Middle frontal gyrus (tissue), 1 donor: Measurements from ENCODE around the gene MSMP.

Source experiments
- DNase-seq: peaks from one replicate; pipeline ENCODE4 v3.0.0-alpha.2; 2015; ENCODE audit warnings: low spot score; ENCODE audit errors: extremely low spot score

The MSMP gene

DNA sequence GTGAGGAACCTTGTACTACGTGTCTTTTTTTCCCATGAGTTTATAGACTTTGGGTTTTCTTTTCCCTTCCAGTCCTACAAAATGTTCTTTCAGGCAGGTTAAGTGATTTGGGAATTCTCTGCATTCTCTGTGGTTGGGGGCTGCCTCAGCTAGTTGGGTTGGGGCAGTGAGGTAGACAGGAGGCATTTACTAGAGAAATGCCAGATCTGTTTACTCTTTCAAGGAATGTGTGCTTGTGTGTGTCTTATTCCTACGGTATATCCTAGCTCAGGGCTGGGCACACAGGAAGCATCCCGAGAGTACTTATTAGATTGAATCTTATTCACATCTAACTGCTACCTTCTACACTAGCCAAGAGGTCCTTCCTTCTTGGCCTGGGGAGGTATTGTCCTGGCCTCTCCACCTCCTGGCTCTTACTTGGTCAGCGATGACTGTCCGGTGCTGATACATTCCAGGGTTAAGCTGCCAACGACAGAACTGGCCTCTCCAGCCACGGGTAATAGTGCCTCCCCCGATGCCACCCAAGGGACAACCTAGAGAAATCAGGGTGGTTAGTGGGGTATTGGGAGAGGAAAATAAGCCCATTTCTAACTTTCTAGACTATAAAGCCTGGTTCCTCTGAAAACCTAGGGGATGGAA lies 10.1 kb downstream of the MSMP start:
- DNase-seq: no peak

- DNase-seq: no peak
Measured at GRCh38 chr9:35743452-35743851, 10.6 kb downstream of the MSMP start.

DNA sequence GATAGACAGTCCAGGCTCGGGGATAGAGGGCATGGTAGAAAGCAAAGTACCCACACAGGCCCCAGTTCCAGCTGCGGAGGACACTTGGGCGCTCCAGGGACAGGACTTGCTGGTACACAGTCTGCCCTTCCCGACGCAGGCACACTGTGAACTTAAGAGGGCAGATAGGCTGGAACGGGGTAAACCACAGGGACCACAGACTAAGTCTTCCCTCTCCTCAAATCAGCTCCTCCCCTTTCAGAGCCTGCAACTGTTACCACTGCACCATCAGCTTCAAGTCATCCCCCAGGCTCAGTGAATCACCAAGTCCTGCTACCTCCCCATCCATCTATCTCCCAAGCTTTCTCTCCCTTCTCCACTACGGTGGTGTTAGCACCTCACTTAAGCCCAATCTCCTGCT lies 12.3 kb downstream of the MSMP start:
- no peak for DNase-seq

- DNase-seq: no peak
Measured at GRCh38 chr9:35740243-35740642, 13.8 kb downstream of the MSMP start.

- no peak for DNase-seq
Measured at GRCh38 chr9:35738924-35739323, 15.2 kb downstream of the MSMP start.

DNA sequence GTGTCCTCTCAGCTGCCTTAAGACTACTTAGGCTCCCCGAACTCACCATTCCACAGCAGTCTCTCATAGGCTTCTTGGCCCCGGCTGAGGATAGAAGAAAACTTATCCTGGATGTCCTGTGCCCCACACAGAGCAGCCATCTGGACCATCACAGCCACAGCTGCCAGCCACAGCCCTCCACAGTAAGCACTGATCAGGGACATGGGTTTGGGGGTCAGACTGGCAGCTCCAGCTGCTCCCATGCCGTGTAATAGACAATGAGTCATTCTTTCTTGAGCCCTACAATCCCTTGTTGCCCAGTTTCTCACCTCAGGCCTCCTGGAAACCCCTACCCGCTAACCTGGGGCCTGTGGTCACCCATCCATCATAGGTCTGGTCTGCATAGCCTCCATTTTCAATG lies 15.9 kb downstream of the MSMP start:
- DNase-seq: no peak

DNA sequence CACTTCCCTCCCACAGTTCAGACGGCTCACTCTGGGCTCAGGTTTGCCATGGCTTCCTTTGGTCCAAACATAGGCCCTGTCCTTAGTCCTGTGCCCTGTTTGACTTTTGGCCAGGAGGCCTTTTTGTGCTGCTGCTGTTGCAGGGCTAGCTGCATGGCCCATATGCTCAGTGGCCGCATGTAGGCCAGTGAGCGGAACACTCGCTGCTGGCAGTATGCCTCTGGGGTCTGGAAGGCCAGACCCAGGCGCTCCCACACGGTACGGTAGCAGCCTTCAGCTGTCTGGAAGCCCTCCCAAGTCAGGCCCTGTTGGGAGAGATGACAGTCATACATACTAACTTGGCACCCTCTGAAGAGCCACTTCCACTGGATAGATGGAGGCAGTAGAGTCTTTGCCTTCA lies 16.9 kb downstream of the MSMP start:
- DNase-seq: no peak

- DNase-seq: peak; percentile 34
Measured at GRCh38 chr9:35736201-35736633, 17.9 kb downstream of the MSMP start.

DNA sequence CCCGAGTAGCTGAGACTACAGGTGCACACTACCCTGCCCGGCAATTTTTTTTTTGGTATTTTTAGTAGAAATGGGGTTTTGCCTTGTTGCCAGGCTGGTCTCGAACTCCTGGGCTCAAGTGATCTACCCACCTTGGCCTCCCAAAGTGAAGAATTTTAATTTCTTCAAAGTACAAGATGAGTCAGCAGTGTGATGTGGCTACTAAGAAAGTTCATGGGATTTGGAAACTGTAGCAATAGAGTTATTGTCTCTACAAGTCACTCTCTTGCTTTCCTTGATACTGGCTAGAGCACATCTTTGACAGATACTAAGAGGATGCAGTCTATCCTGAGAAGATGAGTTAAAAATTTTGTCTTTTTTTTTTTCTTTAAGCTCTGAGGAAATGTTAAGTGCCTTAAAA lies 20.0 kb downstream of the MSMP start:
- no peak for DNase-seq

GRCh38 chr9:35732800-35733541 lies 21.1 kb downstream of the MSMP start:
- DNase-seq: no peak

DNA sequence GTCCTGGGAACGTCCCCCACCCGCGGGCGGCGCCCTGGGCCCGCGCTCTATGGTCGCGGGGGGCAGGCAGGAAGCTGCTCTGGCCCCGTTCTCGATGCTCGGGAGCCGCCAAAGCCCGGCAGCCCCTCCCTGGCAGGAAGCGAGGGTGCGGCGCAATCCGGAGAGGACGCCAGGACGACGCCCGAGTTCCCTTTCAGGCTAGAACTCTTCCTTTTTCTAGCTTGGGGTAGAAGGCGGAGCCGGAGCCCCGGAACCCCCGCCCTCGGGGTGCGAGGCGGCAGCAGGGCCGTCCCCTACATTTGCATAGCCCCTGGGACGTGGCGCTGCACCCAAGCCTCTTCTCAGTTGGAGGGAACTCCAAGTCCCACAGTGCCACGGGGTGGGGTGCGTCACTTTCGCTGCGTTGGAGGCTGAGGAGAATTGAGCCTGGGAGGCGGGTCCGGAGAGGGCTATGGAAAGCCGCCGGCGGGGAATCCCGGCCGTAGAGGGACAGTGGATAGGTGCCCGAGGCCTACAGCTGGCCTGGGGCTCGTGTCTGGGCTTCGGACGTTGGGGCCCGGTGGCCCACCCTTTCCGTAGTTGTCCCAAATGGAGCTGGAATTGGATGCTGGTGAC lies 21.8 kb downstream of the MSMP start, which contains the start of the genes CREB3 and TLN1:
Gene CREB3, plus strand, starts transcription at position 482 of the 615 bp plus-strand sequence. Its CDS starts 107 bp downstream, at position 589.
Gene TLN1, minus strand, starts transcription at position 11 of the 615 bp plus-strand sequence. CDS start 6,501 bp downstream, outside the sequence.
- DNase-seq: peak; percentile 95

DNA sequence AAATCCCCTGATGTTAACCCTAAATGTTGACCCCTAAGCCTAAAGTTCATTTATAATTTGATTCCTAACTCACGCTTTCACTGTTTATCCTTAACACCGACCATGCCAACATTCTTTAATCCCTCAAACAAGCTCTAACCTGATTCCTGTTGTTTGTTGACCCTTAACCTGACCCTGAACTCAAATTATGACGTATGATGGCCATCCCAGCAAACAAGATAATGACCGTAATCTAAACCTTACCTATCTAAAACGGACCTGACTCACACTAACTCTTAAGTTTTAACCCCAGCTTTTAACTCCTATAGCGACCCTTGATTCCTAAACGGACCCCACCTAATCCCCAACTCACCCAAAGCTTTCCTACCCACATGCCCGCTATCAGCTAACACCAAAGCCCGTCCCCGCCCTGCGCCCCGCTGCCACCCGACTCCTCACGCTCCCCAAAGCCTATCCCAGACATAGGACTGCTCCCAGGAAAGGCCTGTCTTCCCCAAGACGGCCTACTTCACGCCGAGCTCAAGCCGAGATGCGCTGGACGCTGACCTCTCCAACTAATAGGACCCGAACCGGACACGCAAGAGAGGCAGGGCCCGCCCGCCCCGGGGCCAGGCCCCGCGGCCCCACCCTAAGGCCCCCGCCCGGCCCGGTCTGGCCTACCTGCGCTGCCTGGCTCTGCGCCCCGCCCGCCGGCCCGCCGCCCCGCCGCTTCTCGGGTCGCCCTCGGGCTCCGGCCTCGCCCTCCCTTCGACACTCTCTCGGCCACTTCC lies 22.5 kb downstream of the MSMP start:
- DNase-seq: no peak

DNA sequence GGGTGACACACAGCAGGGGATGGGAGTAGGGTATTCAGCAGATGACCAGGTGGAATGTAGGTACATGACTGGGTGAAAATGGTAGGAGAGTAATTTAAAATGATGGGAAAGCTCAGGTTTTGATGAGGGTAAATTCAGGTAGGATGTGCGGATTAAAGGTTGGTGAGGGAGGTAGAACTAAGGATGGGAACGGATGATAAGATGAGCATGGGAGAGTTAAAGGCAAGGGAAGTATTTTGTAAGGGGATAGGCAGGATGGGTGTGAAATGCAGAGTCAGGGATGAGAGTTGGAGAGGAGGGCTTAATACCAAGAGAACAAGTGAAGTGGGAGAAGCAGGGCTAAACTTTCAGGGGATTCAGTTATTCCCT lies 23.6 kb downstream of the MSMP start:
- DNase-seq: no peak

- DNase-seq: no peak
Measured at GRCh38 chr9:35729700-35730485, 24.2 kb downstream of the MSMP start.

GRCh38 chr9:35729101-35729500 lies 25.0 kb downstream of the MSMP start:
- DNase-seq: no peak

GRCh38 chr9:35728041-35728971 lies 25.8 kb downstream of the MSMP start:
- DNase-seq: no peak

DNA sequence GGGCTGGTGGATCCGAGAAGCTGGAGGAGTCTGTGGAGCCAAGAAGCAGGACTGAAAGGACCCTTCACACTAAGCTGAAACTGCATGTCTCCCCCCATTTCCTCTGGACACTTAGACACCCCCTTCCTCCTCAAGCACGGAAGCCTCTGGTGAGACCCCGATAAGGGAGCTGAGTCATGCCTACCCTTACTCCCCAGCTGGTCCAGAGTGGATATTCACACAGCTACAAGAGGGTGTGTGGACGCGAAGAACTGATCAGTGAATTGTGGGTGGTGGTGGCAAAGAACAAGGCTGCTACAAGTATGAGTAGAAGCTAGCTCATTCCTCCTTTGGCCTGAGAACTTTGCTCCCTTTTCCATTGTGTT lies 26.4 kb downstream of the MSMP start:
- DNase-seq: no peak

GRCh38 chr9:35726931-35727330 lies 27.1 kb downstream of the MSMP start:
- no peak for DNase-seq

DNA sequence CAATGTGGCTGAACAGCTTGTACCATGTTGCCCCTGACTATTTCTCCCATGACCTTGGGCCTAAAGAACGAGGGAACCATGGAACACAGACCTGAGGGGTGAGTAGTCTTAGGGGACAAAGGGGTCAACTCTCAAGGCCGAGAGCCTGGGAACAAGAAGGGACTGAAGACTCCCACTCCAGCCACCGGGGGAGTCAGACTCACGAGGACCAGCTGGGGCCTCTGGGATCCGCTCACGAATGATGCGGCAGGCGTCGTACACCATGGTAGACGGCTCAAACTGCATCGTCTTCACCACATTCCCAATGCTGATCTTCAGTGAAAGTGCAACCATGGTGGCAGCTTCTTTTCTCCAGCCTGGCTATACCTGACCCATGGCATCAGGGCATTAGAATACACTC lies 28.7 kb downstream of the MSMP start:
- no peak for DNase-seq

DNA sequence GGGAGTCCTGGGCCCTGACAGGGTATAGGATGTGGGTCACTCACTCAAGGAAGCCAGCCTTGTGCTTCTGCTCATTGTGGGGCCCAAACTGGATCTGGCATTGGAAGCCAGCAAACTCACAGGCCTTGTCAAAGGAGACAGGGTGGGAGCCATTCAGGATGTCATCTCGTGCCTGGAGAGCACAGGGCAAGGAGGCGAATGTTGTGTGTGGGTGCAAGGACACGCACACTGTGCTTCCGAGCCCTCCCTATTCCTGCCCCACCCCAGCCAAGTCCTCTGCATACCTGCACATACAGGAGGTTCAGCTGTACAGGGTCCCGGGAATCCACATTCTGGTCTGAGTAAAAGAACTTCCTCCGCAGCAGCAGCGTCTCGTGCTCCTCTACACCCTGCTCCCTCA lies 30.2 kb downstream of the MSMP start:
- no peak for DNase-seq
